Measurements from ENCODE around the gene DAPP1.

DAPP1 gene

GRCh38 chr4:99857307-99857706 lies 40.7 kb downstream of the DAPP1 start:
- DNase-seq, result peak; percentile 34

GRCh38 chr4:99859618-99860017 lies 43.0 kb downstream of the DAPP1 start:
- no peak for DNase-seq

- DNase-seq, result no peak
These were observed 43.9 kb downstream of the DAPP1 start for GRCh38 chr4:99860521-99860920.

- DNase-seq, result no peak
These were observed 44.7 kb downstream of the DAPP1 start for GRCh38 chr4:99861120-99861905.

GRCh38 chr4:99863804-99864203 lies 47.2 kb downstream of the DAPP1 start:
- no peak for DNase-seq

GRCh38 chr4:99868126-99868596 lies 51.5 kb downstream of the DAPP1 start:
- DNase-seq, result no peak

- no peak for DNase-seq
These were observed 55.9 kb downstream of the DAPP1 start for GRCh38 chr4:99872570-99872969.

- no peak for DNase-seq
These were observed 58.4 kb downstream of the DAPP1 start for GRCh38 chr4:99875071-99875470.

- DNase-seq, result no peak
These were observed 60.3 kb downstream of the DAPP1 start for GRCh38 chr4:99876946-99877345.

GRCh38 chr4:99878604-99879003 lies 62.0 kb downstream of the DAPP1 start:
- no peak for DNase-seq

GRCh38 chr4:99879458-99879857 lies 62.8 kb downstream of the DAPP1 start:
- DNase-seq, result no peak

- DNase-seq, result no peak
These were observed 68.5 kb downstream of the DAPP1 start for GRCh38 chr4:99885063-99885664.

GRCh38 chr4:99885687-99886086 lies 69.1 kb downstream of the DAPP1 start:
- no peak for DNase-seq

- DNase-seq, result no peak
These were observed 69.5 kb downstream of the DAPP1 start for GRCh38 chr4:99886146-99886545.

- no peak for DNase-seq
These were observed 71.2 kb downstream of the DAPP1 start for GRCh38 chr4:99887837-99888236.

GRCh38 chr4:99891351-99891750 lies 74.7 kb downstream of the DAPP1 start:
- DNase-seq, result no peak

- DNase-seq, result no peak
These were observed 76.4 kb downstream of the DAPP1 start for GRCh38 chr4:99893029-99893428.

- DNase-seq, result no peak
These were observed 77.2 kb downstream of the DAPP1 start for GRCh38 chr4:99893839-99894160.

- peak; percentile 86 for DNase-seq
These were observed 77.8 kb downstream of the DAPP1 start, which contains the start of gene LAMTOR3 for GRCh38 chr4:99894161-99894997. Gene LAMTOR3, minus strand, starts transcription at chr4:99894427. Its CDS starts 464 bp downstream, at chr4:99893963.

- DNase-seq, result no peak
These were observed 78.4 kb downstream of the DAPP1 start for GRCh38 chr4:99894998-99895397.

GRCh38 chr4:99915449-99915848 lies 98.8 kb downstream of the DAPP1 start:
- DNase-seq, result no peak

- DNase-seq, result no peak
These were observed 100.9 kb downstream of the DAPP1 start for GRCh38 chr4:99917575-99917974.

- no peak for DNase-seq
These were observed 102.0 kb downstream of the DAPP1 start for GRCh38 chr4:99918656-99919055.
